G401.6 (cell line): ENCODE data around the gene ATP5F1E.
"Not testable (repeated sequence)": the region's sequence is repeated elsewhere in the genome, so short reads cannot be mapped to it uniquely, and the experiment has no call there.

ENCODE experiments used
- FAIRE-seq: peaks from 2 replicates; lab custom pipeline; 2012; peaks lifted over from hg19 to GRCh38; lab: Jason Lieb, UNC

ATP5F1E gene

DNA sequence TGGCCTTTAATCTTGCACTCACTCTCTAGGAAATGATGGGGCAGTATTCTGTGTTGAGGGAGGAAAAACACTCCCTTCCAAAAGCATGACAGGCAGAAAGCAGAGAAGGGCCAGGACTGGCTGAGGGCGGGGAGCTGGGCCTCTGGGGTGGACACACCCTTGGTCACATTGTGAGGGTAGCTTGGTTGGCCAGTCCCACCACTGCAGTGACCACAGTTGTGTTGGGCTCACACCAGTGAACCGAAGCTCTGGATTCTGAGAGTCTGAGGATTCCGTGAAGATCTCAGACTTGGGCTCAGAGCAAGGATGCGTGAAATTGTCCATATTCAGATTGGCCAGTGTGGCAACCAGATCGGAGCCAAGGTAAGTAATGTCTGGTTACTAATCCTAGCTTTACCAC, 12.9 kb downstream of the ATP5F1E start, which contains the start of gene TUBB1:
TUBB1 (plus strand) TSS at position 213 of the 400 bp plus-strand sequence; CDS start at position 307, 94 bp downstream.
- no peak for FAIRE-seq

GRCh38 chr20:59018817-59019216, 13.3 kb downstream of the ATP5F1E start:
- no peak for FAIRE-seq

- FAIRE-seq = no peak
These were observed 14.5 kb downstream of the ATP5F1E start for GRCh38 chr20:59017493-59018231.

- FAIRE-seq = no peak
These were observed 15.2 kb downstream of the ATP5F1E start for GRCh38 chr20:59016795-59017492.

DNA sequence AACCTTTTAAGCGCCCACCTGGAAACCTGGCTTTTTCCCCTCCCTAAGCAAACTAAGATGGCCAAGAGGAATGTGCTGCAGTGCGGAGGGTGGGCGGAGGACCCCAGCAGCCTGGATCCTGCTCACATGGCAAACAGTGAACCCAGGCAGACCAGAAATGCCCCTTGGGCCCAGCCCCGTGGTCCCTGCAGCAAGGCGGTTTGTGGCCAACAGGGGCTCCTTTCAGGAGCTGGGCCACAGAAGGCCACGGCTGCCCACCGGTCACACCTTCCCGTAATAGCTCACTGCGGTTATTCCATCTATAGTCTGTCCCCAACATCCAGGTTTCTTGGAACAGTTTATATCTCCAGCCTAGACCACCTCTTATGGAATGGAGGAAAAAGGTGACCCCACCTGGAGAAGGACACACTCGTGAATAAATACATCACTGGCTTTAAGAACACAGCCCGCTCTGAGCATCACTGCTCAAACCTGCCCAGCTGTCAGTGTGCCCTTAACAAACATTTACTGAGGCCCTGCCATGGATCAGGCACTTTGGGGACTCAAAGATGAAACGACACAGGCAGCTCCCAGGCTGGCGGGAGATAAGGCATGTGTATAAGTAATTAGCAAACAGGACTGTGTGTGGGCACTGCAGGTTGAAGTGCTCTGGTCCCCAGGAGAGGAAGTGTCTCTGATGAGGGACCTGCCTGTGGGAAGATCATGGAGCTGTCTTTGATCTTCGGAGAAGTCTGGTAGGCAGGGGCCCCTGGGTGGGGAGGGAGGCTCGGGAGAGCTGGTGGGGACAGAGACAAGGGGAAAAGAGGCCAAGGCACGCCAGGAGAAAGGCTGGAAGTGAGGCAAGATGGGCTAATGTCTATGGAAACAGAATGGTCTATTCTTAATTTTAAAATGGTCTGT, 16.1 kb downstream of the ATP5F1E start:
- FAIRE-seq = no peak

GRCh38 chr20:59015411-59015810, 16.7 kb downstream of the ATP5F1E start:
- no peak for FAIRE-seq

GRCh38 chr20:59014680-59015389, 17.3 kb downstream of the ATP5F1E start:
- FAIRE-seq = no peak

DNA sequence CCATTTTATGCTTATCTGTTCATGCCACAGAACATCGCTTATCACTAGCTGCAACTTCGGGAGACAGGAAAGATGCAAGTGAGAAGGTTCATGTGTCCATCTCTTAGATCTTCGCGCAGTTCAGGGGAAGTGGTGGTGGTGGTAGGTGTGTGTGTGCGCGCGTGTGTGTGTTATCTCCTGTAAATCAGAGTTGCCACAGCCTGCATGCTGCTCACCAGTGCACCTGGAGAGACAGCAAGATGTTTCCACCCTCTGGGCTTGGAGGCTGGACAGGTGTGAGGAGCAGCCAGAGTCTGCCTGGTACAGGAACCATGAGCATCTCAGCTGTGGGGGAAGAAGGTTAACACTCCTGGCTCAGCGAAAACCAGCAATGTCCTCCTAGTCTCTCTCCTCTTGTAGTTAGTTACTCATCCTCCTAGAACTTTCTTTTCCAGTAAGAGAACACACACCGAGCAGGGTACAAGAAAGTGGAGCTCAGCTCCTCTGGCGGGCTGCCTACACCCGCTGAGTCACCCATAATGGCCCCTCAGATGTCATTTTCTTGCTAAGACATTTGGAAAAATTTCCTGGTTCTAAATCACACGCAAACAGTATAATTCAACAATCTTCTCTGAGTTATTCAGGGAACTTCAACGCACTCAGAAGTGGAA, 18.1 kb downstream of the ATP5F1E start:
- FAIRE-seq = no peak

DNA sequence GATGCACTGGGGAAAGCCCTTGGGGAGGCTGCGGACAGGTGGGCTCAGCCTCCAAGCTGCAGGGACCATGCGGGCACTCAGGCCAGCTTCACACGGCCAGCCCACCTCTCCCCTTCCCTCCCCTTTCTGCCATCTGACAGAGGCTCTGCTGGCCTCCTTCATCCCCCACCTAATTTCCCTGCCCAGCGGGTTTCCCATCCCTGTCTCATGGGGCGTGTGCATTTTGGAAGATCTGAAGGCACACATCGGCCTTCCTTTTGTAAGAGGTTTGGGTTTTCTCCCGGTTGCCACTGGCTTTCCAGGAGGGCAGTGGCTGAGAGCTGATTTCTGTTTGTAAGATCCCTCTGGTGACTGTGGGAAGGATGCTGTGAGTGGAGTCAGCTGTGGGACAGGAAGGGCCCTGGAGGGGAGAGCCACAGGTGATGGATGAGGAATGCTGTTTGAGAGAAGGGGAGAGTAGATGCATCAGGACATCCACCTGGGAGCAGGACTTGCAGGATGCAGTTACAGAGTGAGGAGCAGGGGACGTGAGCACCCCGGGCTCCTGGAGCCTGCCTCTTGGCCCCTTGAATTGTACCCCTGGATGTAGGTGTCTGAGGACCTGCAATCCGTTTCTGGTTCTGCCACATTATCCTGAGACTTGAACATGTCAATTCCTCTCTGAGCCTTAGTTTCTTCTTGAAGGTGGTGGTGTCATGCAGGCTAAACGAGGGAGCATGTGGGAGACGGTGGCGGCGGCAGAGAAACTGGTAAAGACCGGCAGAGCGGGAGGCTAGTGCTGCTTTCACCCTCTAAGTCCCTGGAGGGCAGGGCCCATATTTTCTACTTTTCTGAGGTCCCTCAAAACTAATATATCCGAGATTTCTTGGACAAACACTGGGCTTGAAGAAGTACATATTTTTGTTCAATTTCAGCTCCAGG, 18.8 kb downstream of the ATP5F1E start:
- FAIRE-seq = no peak

DNA sequence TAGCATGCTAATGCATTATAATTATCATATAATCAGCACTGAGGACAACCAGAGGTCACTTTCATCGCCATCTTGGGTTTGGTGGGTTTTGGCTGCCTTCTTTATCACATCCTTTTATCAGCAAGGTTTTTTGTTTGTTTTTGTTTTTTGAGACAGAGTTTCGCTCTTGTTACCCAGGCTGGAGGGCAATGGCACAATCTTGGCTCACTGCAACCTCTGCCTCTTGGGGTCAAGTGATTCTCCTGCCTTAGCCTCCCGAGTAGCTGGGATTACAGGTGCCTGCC, 20.3 kb downstream of the ATP5F1E start:
- not testable (repeated sequence) for FAIRE-seq

DNA sequence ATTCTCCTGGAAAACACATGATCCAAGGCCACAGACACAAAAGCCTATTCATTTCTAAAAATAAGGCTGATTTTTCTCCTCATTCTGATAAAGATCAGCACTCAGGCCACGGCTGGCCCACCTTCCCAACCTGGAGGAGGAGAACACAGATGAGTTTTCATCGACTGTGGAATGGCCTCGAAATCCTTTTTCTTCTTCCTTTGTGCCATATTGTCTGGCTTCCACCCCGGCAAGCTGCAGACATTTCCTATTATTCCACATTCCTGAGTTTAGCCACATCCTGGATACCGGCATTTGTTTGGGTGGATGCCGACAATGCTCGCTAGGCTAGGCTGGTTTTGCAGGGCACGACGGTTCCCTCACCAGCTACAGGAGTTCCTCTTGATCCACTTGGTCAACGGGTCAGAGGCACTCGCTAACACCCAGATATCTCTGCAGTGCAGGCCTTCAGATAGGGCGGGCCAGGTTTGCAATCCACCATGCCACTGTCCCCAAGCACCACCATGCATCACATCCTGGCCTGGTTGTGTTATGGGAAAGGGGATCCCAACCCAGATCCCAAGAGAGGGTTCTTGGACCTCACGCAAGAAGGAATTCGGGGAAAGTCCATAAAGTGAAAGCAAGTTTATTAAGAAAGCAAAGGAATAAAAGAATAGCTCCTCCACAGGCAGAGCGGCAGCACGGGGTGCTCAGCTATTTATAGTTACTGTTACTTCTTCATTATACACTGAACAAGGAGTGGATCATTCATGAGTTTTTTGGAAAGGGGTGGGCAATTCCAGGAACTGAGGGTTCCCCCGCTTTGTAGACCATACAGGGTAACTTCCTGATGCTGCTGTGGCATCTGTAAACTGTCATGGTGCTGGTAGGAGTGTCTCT, 20.9 kb downstream of the ATP5F1E start:
- FAIRE-seq = no peak

DNA sequence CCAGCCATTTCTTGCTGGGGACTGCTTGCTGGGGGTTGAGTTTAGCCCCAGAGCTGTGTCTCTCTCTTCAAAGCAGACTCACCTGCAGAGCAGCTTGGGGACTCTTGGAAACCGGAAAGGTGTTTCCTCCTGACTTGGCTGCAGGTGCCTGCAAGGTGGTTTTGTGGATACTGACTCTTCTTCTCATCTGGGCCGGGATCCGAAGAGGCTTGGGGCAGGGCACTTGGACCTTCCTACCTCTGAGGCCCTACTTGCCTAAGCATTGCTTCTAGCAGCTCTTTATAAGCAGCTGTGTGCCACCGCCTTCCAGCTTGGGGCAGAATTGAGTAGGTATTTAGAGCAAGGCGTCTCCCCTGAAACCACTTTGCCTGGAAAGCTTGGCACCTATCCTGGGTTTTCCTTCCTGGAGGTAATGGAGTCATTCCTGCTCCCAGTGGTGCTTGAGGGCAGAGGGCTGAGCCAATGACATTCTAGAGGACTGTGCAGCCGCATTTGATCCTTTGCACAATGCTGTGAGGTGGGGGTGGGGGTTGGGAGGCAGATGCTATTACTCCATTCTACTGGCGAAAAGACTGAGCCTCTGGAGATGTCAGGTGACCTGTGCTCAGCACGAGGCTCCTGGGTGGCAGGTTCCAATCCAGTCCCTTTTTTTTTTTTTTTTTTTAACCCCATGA, 21.7 kb downstream of the ATP5F1E start:
- no peak for FAIRE-seq

- FAIRE-seq = no peak
These were observed 23.3 kb downstream of the ATP5F1E start for GRCh38 chr20:59008715-59009336.

DNA sequence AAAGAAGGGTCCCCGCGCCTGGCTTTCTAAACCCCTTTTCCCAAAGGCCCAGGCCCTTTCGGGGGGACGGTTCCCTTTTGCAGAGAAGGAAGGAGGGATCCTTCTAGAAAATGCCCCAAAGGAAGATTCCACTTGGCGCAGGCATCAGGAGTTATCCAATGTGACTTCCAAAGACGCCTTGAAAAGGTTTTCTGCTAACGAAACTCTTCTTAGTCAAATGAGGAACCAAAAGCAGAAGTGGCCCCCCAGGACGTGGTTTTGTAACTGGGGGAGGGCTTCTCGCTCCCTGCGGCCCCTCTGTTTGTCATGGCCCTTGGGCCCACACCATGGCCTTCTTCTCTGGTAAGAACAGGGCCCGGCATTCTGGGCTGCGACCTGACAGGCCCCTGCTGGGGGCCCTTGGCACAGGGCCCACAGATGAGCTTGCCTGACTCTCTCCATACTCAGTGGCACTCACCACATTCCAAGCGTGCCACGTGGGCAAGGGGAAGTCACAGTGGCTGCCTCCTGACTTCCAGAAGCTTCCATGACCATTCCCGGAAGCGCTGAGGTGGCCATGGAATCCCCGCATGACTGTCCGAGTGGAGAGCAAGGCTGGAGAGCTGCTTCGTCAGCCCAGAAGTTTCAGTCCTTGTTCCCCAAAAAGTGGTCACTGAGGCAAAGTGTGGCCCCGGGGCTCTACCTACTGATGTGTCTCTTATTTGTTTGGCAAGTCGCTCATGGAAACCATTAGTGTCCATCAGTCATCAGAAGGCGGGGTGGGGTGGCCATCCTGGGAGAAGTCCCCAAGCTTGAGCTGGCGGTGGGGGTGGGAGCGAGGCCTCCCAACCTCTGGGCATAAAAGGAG, 24.2 kb downstream of the ATP5F1E start:
- FAIRE-seq = no peak

- FAIRE-seq = no peak
These were observed 25.1 kb downstream of the ATP5F1E start, which contains the start of gene CTSZ for GRCh38 chr20:59006864-59007664. TSS of gene CTSZ (minus strand) at chr20:59007254. CDS start at chr20:59007128, 126 bp downstream.

DNA sequence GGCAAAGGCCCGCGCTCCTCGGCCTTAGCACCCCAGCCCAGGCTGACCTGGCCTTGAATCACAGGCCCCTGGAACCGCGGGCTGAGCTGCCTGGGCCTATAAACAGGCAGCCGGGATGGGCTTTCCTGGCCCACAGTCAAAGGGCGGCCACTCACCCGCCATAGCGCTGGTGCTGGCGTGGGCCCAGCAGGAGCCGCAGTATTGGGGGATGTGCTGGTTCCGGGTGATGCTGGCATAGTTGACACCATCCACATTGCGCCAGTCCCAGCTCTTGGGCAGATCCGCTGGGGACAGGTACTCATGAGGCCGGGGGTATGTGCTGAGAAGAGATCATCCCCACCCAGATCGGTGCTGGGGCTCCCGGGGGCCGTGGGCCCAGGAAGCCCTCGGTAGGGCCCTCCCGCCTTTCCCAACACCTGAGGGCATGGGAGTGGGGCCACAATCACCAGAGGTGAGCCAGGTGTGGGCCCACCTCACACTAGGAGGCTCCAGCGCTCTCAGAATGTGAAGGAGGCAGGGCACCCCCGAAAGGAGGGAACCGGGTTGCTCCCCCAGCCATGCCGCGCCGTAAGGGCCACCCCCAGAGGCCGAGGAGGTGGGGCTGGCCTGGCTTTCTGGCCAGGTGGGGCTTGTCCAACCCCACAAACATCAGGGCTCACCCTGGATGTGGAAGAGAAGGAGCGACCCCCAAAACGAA, 25.8 kb downstream of the ATP5F1E start:
- no peak for FAIRE-seq
